GM21825 (cell line): Measurements from ENCODE around the gene PXMP4.

Experiments
- ATAC-seq: cut with Tn5 transposase; IDR thresholded peaks from one replicate; pipeline ENCODE4 v1.9.1; 2021; ENCODE audit warnings: mild to moderate bottlenecking, moderate library complexity; ENCODE audit not compliant: unreplicated experiment

PXMP4 gene

DNA sequence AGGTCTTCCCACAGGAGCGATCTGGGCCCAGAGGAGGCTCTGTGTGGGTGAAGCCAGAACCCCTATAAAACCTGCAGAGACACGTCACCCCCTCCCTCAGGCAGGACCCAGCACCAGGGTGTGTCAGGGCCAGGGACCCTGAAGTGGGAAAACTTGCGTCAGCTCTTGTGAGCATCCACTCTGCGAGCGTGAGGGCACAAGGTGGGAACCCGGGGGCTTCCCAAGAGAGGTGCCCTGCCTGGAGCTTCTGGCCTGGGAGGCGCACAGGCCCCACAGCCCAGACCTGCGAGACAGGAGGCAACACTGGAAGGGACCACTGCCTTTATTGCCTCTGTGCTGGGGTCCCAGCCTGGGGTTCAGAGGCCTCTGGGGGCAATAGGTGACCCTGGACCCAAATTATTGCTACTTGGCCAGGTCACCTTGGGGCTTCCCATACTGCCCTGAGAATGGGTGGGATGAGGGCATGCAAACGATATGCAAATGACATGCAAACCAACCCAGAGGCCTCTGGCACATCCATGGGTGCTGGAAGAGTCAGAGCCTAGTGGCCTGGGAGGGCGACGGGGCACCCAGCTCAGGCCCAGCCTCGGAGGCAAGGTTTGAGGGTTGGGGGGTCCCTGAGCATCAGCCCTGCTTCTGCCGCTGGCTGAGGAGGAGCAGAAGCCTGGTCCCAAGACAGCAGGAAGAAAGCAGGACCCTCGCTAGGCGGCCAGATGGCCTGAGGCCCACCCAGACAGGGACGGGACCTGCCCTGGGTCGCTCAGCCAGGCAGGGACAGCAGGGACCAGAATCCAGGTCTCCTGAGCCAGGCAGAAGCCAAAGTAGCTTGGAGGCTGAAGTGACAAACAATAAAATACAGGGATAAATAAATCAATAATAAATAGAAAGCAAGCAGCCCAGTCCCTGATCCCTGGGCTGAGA is 63.1 kb downstream of the PXMP4 start:
- ATAC-seq, result no peak

DNA sequence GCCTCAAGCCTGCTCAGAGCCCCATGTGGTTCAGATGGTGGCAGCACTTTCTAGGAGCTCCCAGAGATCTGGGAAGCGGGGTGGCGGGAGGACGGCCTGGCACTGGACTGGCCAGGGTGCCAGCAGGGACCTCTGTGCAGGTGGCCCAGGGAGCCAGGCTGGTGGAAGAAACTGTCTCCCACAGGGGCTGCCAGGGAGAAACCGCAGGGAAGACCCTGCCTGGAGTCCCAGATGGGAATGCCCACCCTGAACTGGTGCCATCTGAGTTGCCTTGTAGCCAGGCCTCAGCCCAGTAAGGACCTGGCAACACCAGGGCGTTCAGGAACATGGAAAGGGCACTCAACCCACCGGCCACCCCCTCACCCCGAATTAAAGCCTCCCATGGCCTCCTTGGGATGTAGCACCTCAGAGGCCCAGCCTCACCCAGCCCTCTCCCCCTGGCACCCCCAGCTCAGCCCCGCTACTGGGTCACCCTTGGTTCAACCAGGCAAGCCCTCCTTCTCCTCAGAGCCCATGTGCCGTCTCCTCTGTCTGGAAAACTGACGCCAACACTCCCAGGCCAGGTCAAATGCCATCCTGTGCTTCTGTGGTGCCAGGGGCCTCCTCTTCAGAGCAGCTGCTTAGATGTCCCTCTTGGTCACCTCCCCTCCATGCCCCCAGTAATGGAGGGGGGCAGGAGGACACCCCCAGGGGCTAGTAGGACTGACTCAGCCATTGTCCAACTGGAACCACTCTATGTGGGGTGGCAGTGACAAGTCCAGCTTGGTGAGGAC is 63.9 kb downstream of the PXMP4 start:
- ATAC-seq, result no peak

DNA sequence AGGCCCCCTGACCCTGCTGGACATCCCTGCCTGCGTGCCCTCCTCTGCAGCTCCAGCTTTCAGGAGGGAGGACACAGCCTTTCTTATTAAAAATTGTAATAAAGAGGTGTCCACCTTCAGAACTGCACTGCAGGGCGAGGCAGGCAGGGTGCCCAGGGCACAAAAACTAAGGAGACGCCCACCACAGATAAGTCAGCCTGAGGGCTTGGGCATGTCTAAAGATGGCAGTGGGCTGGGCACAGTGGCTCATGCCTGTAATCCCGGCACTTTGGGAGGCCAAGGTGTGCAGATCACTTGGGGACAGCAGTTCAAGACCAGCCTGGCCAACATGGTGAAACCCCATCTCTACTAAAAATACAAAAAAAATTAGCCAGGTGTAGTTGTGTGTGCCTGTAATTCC is 64.9 kb downstream of the PXMP4 start:
- no peak for ATAC-seq

DNA sequence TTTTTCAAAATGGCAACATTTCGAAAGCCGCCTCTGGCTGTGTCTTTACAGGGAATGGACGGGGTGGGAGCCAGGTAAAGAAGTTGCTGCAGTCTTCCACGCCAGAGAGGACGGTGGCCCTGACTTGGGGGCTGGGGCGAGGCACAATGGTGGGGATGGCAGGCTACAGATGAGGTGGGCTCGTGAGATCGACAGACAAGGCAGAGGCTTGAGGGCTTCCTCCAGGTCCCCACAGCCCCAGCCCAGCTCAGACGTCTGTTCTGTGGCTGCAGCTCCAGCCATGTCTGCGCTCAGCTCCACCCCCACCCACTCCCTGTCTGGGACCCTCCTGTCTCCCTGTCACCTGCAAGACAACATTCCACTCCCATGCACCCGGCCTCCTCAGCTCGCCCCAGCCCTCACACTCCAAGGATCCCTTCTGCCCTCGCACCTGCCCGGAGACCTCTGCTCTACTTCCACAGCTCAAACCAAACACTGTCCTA is 65.4 kb downstream of the PXMP4 start:
- ATAC-seq, result no peak

DNA sequence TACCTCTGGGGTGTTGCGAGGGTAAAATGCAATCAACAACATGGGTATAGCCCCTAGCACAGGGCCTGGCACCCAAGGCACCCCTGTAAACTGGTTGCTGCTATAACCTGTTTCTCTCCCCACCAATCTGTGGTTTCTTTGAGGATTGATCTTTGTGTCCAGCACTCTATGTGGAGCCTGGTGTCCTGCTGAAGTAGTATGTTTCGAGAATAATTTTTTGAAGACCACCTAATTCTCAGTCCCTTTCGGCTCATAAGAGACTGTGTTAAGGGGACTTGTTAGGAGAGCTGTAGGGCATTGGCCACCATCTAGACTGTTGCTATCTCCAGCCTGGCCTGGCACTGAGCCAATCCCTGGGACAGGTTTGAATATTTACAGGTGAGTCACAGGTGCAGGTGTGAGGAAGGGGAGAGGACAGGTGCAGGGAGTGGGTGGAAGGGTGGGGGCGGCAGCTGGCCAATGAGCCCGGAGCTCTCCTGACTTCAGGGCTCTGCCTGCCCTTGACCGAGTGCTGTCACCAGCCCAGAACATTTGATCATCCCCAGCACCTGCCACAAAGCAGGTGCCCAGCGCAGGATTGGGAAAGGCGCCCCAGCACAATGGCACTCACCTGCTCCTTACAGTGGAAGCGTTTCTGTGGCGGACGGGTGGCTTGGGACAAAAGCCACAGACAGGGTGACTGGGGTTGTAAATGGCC is 66.1 kb downstream of the PXMP4 start:
- ATAC-seq, result no peak

DNA sequence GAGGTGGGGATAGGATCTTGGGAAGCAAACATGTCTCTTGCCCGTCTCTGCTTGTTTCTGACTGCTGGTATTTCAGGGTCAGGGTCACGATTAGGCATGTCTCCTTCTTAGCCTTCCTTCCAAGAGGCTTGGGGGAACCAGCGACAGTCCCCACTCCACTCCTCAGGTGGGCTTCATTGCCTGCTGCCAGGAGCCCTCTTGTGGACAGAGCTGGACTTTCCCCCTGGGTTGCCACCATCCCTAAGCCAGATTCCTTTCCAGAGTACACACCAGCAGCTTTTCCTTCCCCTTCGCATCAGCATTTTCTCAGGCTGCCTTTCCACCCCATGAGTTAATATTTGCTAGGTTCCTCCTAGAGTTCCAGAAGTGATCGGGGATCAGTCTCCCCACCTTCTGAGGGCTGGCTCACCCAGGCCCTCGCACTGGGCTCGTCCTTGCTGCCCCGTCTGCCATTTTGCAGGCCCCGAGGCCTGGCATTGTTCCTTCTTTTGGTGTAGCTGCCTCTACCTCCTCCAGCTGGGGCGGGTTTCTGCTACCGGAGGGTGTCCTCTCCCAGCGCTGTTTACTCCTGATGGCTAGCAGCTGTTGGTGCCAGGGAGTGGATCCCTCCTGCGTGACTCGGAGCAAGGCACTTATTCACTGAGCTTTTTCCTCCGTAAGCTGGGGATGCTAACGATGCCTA is 66.8 kb downstream of the PXMP4 start:
- ATAC-seq, result no peak
